ENCODE results near the gene JAZF1.
A peak's percentile ranks its signal among the peaks of the same experiment; 100 is the strongest.

The JAZF1 gene

DNA sequence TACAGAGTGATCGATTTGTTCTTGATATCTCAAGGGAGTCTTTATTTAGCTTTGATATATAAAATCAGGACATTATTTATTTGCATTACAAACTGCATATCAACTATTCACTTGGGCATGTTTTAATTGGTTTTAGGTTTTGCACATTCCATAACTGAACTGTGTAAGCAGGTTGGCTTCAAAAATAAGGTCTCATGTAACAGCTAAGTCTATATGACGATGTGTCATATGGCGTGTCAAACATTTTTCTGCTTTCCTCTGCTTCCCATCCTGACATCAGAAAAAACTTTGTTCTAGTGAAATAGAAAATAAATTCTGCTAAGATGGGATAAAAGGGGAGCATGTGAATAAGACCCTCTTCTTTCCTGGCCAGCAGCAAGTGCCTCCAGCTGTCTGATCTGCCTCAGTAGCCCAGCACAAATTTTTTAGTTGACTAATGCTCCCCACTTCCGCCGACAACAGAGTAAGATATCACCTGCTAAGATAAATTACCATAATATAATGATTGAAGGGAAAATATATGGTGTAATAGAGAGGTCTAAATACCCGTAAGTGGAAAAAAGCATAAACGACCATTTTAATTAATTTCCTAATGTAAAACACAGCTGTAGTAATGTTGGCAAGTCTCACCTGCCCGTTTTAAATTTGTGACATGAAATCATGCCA lies 260.2 kb downstream of the JAZF1 start:
- no peak overlapping the region for H3K4me3 Mint-ChIP-seq
- H3K4me1 Mint-ChIP-seq, result peaks cover 35 to 61% of the 10 kb centered on the region in 2 donors
- H3K36me3 Mint-ChIP-seq, result peaks cover 9 to 14% of the 10 kb centered on the region in 2 donors
- no peaks in the 10 kb centered on the region for H3K27me3 Mint-ChIP-seq
- DNase-seq, result no peak
- no peak for ATAC-seq (replicated peaks)
- no peak overlapping the region for H3K27ac Mint-ChIP-seq
- peaks cover 0 to 2% of the 10 kb centered on the region in 2 donors for H3K9me3 Mint-ChIP-seq

DNA sequence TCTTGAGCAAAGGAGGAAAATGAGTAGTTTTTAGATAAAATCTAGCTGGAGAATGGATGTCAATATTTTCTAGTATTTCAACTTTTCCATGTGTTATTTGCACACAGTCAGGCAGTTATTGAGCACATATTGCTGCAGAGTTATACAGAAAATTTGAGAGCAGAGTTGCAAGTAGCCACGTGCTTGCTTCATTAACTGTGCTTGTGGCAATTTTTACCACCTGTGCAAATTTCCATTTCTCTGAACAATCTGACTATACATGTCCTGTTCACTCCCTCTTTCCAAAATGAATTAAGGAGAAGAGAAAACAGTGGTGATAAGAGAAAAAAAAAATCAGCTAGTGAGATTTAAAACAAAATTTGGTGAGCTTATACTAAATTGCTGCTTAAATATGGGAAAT lies 262.1 kb downstream of the JAZF1 start:
- no peaks in the 10 kb centered on the region for H3K27me3 Mint-ChIP-seq
- ATAC-seq (replicated peaks) (no peak), DNase-seq (no peak)
- H3K9me3 Mint-ChIP-seq, result peaks cover 0 to under 1% of the 10 kb centered on the region in 2 donors
- peaks cover 25 to 49% of the 10 kb centered on the region in 2 donors for H3K4me1 Mint-ChIP-seq
- no peak overlapping the region for H3K27ac Mint-ChIP-seq
- no peak overlapping the region for H3K4me3 Mint-ChIP-seq
- peaks cover 10% of the 10 kb centered on the region in 2 donors for H3K36me3 Mint-ChIP-seq

DNA sequence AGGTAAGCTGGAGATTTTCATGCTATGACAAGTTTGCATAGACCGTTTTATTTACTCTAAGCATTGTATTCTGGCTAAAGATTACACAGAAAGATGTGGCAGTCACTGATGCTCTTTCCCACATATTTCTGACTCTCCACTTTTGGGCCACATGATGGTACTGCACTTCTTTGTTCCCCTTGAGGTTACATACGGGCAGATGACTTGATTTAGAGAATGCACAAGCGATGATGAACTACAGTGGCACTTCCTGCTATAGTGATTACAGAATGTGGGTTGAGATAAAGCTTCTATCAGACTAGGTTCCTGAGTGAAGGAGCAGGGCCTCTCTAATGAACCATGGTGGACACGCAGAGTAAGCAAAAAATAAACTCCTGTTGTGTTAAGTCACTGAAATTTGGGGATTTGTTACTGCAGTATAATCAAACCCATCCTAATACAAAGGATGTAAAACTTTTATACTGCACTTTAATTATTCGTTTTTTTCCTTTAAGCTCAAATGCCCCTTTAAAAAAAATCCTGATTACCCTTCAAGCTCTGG lies 262.8 kb downstream of the JAZF1 start:
- H3K36me3 Mint-ChIP-seq, result peaks cover 9 to 10% of the 10 kb centered on the region in 2 donors
- no peak overlapping the region for H3K27ac Mint-ChIP-seq
- ATAC-seq (replicated peaks) (peak; percentile 42 to 60), DNase-seq (no peak)
- H3K4me1 Mint-ChIP-seq, result peaks cover 22 to 43% of the 10 kb centered on the region in 2 donors
- no peaks in the 10 kb centered on the region for H3K27me3 Mint-ChIP-seq
- H3K9me3 Mint-ChIP-seq, result no peaks in the 10 kb centered on the region
- H3K4me3 Mint-ChIP-seq, result no peak overlapping the region

DNA sequence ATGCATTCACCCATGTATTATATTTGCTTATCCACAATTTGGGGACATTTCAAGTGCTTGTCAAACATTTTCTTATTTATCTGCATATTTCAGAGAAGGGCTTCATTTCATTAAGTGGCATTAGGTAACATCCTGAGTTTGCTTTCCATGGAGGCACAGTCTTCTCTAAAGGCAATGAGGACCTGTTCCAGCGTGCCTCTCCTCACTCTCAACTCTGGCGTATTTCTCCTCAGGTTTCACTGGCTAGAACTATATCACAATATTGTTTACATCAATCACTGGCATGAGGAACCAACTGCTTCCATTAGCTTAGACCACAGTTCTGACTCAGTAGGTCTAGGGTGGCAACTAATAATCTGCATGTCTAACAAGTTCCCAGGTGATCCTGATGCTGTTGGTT lies 263.5 kb downstream of the JAZF1 start:
- ATAC-seq (replicated peaks), result no peak
- H3K4me3 Mint-ChIP-seq, result no peak overlapping the region
- peaks cover 9 to 10% of the 10 kb centered on the region in 2 donors for H3K36me3 Mint-ChIP-seq
- no peaks in the 10 kb centered on the region for H3K27me3 Mint-ChIP-seq
- no peaks in the 10 kb centered on the region for H3K9me3 Mint-ChIP-seq
- no peak for DNase-seq
- peaks cover 20 to 38% of the 10 kb centered on the region in 2 donors for H3K4me1 Mint-ChIP-seq
- H3K27ac Mint-ChIP-seq, result no peak overlapping the region

DNA sequence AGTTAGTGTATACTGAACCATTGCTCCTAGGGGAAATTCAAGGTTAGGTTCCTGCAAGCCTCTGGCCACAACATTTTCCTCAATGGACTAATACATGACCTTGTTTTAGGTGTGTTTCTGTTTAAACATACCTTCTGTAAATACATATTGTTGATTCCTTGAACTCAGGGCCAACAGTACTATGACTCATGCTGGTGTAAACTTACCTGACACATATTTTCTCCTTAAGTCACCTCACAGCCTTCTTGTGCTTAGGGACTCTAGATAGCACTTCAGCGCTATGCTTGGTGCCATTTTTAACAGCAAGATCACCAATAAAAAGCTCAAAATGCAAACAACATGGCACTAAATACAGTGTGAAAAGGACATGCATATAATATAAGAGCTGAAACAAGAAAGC lies 264.2 kb downstream of the JAZF1 start:
- H3K36me3 Mint-ChIP-seq, result peaks cover 10 to 13% of the 10 kb centered on the region in 2 donors
- ATAC-seq (replicated peaks), result no peak

DNA sequence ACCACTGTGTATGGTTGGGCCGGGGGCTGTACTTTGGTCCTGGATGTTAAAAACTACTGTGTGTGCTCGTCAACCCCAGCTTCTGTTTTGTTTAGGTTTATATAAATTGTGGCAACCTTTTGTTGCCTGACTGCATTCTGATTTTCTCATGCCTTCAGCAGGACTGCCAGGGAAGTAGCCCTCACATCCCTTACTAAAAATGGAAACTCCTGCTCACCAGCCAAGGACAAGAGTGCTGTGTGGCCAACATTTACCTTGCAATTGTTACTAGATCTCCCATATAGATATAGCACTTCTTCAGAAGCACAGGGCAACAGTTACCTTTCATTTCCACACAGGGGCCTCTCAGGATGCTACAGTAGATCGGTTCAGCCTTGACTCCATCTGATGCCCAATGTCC lies 266.2 kb downstream of the JAZF1 start:
- Mint-ChIP-seq H3K4me3 (no peak overlapping the region), H3K36me3 (peaks cover 10 to 13% of the 10 kb centered on the region in 2 donors), H3K27ac (no peak overlapping the region), H3K9me3 (no peaks in the 10 kb centered on the region), H3K4me1 (peaks cover 18 to 29% of the 10 kb centered on the region in 2 donors), H3K27me3 (no peaks in the 10 kb centered on the region)
- ATAC-seq (replicated peaks) (no peak), DNase-seq (no peak)

More for the DNA sequence above, 264.2 kb downstream of the JAZF1 start:
- Mint-ChIP-seq H3K27ac (no peak overlapping the region), H3K4me3 (no peak overlapping the region), H3K4me1 (peaks cover 20 to 36% of the 10 kb centered on the region in 2 donors), H3K9me3 (no peaks in the 10 kb centered on the region), H3K27me3 (no peaks in the 10 kb centered on the region)
- no peak for DNase-seq

DNA sequence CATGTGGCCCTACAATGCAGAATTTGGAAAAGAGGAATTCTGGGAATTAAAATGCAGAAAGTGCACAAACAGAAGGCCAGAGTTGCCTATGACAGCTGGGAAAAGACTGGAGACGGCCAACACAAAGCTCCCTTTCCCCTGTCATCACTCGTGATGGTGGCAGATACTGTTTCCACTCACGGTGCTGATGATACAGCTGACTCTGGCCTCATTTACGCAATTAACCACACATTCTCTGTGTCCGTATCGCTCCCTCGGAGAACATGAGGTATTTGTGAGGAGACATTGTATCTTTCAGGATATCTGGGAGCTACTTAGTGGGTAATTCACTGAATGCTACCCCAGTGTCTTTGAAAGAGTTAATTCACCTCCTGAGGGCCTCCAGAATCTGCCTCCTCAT lies 267.8 kb downstream of the JAZF1 start:
- peaks cover 10 to 13% of the 10 kb centered on the region in 2 donors for H3K36me3 Mint-ChIP-seq
- H3K4me3 Mint-ChIP-seq, result no peak overlapping the region
- ATAC-seq (replicated peaks) (no peak), DNase-seq (no peak)
- no peak overlapping the region for H3K27ac Mint-ChIP-seq
- H3K27me3 Mint-ChIP-seq, result no peaks in the 10 kb centered on the region
- H3K9me3 Mint-ChIP-seq, result no peaks in the 10 kb centered on the region
- peaks cover 19 to 32% of the 10 kb centered on the region in 2 donors for H3K4me1 Mint-ChIP-seq

DNA sequence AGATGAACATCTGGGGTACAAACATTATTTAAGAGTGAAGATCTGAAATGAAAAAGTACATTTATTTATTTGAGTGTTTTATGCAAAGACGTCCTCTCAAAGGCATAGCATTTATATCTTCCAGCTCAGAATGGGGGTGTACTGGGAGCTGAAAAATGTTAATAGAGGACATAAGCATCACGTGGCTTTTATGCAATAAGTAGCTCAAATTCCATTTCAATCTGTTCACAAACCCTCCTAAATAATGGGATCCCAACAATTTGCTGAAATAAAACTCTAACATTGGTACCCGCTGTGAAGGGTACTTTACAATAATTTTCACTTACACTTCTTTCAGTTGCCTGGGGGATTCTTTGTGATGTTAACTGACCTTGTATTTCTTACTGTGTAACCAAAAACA lies 268.7 kb downstream of the JAZF1 start:
- ATAC-seq (replicated peaks) (no peak), DNase-seq (no peak)
- Mint-ChIP-seq H3K4me3 (no peak overlapping the region), H3K36me3 (peaks cover 7 to 10% of the 10 kb centered on the region in 2 donors), H3K9me3 (no peaks in the 10 kb centered on the region), H3K27ac (no peak overlapping the region), H3K27me3 (no peaks in the 10 kb centered on the region), H3K4me1 (peaks cover 15 to 28% of the 10 kb centered on the region in 2 donors)

DNA sequence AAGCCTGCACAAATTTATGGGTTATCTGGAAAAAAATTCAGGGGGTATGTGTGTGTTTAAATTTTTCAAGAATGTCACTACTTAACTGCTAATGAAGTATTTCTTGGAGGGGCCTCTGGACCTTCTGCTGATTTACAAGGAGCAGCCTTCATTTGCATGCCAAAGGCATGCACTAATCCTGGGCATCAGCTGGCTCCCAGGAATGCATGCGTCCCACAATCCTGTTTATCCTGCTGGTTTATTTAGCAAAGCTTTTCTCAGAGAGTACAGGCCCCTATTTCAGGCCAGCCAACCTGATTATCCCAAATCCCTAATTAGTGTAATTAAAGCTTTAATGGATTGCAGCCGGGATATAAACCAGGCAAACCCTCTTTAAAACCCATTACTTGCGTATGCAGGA lies 270.3 kb downstream of the JAZF1 start:
- no peak overlapping the region for H3K27ac Mint-ChIP-seq
- DNase-seq, result no peak

DNA sequence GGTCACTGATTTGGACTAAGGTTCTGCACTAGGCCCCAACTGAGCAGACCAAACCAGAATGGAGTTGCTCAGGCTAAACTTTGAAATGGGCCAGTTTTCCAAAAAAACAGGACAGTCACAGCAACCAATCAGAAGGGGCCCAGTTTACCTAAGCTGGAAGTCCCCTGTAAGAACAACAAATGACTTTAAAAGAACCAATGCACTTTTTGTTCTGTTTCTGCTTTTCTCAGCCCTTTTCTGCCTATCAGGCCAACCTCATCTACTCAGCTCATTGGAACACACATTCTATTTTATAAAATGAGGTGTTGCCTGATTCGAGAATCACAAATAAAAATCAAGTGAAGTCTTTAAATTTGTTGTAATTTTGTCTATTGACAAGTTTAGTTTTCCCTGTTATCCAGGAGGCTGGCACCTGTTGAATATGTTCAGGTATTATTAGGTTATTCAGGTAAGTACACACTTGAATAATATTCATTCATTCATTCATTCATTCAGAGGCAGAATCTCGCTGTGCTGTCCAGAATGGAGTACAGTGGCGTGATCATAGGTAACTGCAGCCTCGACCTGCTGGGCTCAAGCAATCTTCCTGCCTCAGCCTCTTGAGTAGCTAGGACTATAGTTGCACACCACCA lies 271.9 kb downstream of the JAZF1 start:
- H3K4me3 Mint-ChIP-seq, result no peak overlapping the region
- H3K36me3 Mint-ChIP-seq, result peaks cover 2 to 8% of the 10 kb centered on the region in 2 donors
- H3K4me1 Mint-ChIP-seq, result peaks cover 19 to 38% of the 10 kb centered on the region in 2 donors
- no peaks in the 10 kb centered on the region for H3K9me3 Mint-ChIP-seq
- no peak overlapping the region for H3K27ac Mint-ChIP-seq
- DNase-seq (no peak), ATAC-seq (replicated peaks) (peak; percentile 53 to 54)
- no peaks in the 10 kb centered on the region for H3K27me3 Mint-ChIP-seq

More for the DNA sequence above, 270.3 kb downstream of the JAZF1 start:
- H3K4me3 Mint-ChIP-seq, result no peak overlapping the region
- no peaks in the 10 kb centered on the region for H3K9me3 Mint-ChIP-seq
- H3K36me3 Mint-ChIP-seq, result peaks cover 4 to 5% of the 10 kb centered on the region in 2 donors
- H3K27me3 Mint-ChIP-seq, result no peaks in the 10 kb centered on the region
- ATAC-seq (replicated peaks), result no peak
- peaks cover 16 to 36% of the 10 kb centered on the region in 2 donors for H3K4me1 Mint-ChIP-seq

DNA sequence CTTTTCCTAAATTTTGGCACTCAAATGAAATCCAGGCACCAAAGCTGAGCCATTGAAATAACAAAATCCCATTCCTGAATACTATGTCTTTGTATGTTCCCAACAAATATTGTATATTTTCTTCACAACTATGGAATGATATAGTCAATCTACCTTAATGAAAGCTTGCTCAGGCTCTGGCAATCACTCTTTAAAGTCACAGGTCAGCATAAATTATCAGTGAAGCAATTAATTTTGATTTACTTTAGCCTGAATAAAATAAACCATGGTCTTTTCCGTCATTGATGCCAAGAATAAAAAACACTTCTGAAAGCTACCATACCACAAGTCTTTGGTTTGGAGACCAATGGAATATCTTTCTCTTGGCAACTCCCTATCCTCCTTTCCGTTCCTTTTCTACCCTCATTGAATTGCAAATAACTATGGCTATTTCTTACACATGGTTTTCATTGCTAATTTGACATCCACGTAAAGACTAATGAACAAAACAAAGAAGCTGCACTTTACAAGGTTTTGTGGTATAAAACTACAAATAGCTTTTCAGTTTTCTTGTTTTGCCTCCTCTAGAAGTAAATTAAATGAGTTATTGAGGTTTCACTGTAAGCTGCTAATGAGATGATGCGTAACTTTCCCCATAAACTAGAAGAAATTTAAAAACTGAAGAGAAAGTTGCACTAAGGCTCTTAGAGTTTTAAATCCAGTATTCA lies 274.1 kb downstream of the JAZF1 start:
- ATAC-seq (replicated peaks), result no peak
- H3K27ac Mint-ChIP-seq, result no peak overlapping the region
- peaks cover 0 to 9% of the 10 kb centered on the region in 2 donors for H3K36me3 Mint-ChIP-seq
- no peaks in the 10 kb centered on the region for H3K27me3 Mint-ChIP-seq
- H3K4me3 Mint-ChIP-seq, result no peak overlapping the region
- H3K9me3 Mint-ChIP-seq, result no peaks in the 10 kb centered on the region
- DNase-seq, result no peak
- H3K4me1 Mint-ChIP-seq, result peaks cover 24 to 47% of the 10 kb centered on the region in 2 donors

DNA sequence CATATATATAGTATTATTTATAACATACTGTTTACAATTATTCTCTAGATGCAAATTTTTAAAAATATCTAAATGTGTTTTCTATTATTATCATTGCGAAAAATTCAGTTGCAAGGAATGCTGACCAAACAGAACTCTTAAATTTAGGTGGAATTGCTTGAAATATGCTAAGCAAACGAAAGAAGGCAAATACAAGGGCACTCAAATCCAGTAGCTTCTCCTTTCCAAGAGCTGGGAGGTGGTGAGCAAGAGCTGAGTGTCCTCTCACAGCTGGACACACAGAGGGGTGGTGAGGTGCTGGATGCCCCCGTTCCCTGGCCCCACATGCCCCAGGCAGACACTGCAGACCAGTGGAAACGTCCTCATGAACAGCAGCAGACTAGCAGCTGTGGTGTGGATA lies 274.6 kb downstream of the JAZF1 start:
- H3K9me3 Mint-ChIP-seq, result no peaks in the 10 kb centered on the region
- H3K27ac Mint-ChIP-seq, result no peak overlapping the region
- H3K27me3 Mint-ChIP-seq, result no peaks in the 10 kb centered on the region
- peaks cover 27 to 52% of the 10 kb centered on the region in 2 donors for H3K4me1 Mint-ChIP-seq
- no peak overlapping the region for H3K4me3 Mint-ChIP-seq
- ATAC-seq (replicated peaks) (no peak), DNase-seq (no peak)
- peaks cover 0 to 7% of the 10 kb centered on the region in 2 donors for H3K36me3 Mint-ChIP-seq

DNA sequence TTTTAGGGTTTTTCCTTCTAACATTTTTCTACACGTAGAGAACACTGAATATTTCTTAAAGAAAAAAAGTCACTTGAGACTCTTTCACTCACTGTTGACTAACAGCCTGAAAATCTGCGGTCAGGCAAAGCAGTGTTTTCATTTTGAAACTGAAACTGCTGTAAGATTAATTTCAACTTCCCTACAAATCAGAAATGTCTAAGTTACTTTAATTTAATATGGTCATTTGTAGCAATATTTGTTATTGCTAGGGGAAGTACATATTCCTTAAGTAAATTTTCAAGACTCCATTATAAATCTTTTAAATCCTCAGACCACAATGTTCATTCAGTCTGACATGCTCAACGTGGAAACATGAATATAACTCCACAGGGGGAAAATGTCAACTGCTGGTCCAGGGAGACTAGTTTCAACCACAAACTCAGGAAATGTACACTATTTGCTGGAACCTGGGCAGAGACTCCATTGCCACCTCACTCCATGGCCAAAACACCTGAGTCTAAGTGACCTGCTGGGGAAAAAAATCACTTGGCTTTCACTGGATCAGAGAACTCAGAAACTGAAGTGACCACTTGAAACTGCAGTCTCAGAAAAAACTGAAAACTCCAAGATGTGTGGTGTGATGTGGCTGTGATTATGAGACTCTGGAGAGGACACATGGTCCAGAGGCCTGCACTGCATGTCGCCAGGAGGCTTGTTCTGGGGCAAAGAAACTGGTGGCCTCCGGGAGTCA lies 279.4 kb downstream of the JAZF1 start:
- H3K4me3 Mint-ChIP-seq, result peak overlapping the region in 1 of 2 donors; percentile 19
- H3K36me3 Mint-ChIP-seq, result peaks cover 3 to 13% of the 10 kb centered on the region in 2 donors
- peak; percentile 90 to 91 for ATAC-seq (replicated peaks)
- DNase-seq, result peak; percentile 26
- no peak overlapping the region for H3K27ac Mint-ChIP-seq
- H3K4me1 Mint-ChIP-seq, result peaks cover 28 to 47% of the 10 kb centered on the region in 2 donors
- no peaks in the 10 kb centered on the region for H3K9me3 Mint-ChIP-seq
- H3K27me3 Mint-ChIP-seq, result no peaks in the 10 kb centered on the region

DNA sequence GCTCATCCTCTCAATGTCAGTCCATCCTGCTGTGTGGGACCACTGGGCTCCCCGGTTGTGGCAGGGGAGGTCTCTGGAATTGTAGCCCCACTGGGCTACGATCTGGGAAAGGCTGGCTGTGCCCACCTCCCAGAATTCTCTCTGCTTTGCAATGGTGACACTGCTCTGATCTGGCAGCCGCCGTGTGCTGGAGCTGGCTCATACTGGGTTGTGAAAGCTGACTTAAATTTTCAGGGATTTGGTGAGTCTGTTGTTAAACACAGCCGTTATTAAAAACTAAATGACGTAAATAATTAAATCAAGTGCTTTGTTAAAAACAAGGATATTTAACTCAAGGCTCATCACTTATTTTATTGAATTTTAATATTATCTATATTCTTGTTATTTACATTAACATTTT lies 280.6 kb downstream of the JAZF1 start:
- H3K27me3 Mint-ChIP-seq, result no peaks in the 10 kb centered on the region
- H3K4me3 Mint-ChIP-seq, result no peak overlapping the region
- H3K9me3 Mint-ChIP-seq, result no peaks in the 10 kb centered on the region
- no peak for ATAC-seq (replicated peaks)
- DNase-seq, result no peak
- no peak overlapping the region for H3K27ac Mint-ChIP-seq
- peaks cover 3 to 13% of the 10 kb centered on the region in 2 donors for H3K36me3 Mint-ChIP-seq
- peaks cover 35 to 56% of the 10 kb centered on the region in 2 donors for H3K4me1 Mint-ChIP-seq

Measured in stimulated activated naive B cell treated with anti-CD40 and anti-IgM and Interleukin-4, amounts not matched to agents 10 μg/mL and 1 μg/mL and 100 μg/mL, for 72 hours (primary cell).